OCI-LY3 (cell line): ENCODE results near the gene LRRC4C.

Source experiments
- H2AFZ ChIP-seq: fragments of 200-600, 300-600 bp; shearing (Covaris generic); 2 replicates; pipeline ENCODE4 v1.6.0; 2014; ENCODE audit warnings: antibody characterized with exemption, low read depth, low read length
- H3K27ac ChIP-seq: fragments of 200-600, 300-600 bp; sonication (generic); 2 replicates; pipeline ENCODE4 v1.5.1; 2014; ENCODE audit warnings: mild to moderate bottlenecking, low read length, moderate library complexity, mixed read lengths
- H3K27me3 ChIP-seq: fragments of 200-600, 300-600 bp; sonication (generic); 2 replicates; pipeline ENCODE4 v1.6.1; 2014; ENCODE audit warnings: low read depth, low read length, mixed read lengths
- H3K36me3 ChIP-seq: fragments of 200-600, 300-600 bp; sonication (generic); replicated peaks from 2 replicates; pipeline ENCODE3; 2014; ENCODE audit warnings: low read depth, low read length, mixed read lengths
- H3K4me1 ChIP-seq: fragments of 300-600, 200-600 bp; sonication (generic); 2 replicates; pipeline ENCODE4 v1.6.1; 2014; ENCODE audit warnings: low read length, mixed read lengths
- H3K4me2 ChIP-seq: fragments of 200-600, 300-600 bp; sonication (generic); 2 replicates; pipeline ENCODE4 v1.6.1; 2014; ENCODE audit warnings: low read length, mixed read lengths
- H3K4me3 ChIP-seq: fragments of 300-600, 200-600 bp; sonication (generic); 2 replicates; pipeline ENCODE4 v1.5.1; 2014; ENCODE audit warnings: antibody characterized with exemption, mild to moderate bottlenecking, low read length, moderate library complexity
- H3K79me2 ChIP-seq: fragments of 300-600, 200-600 bp; shearing (Covaris generic); 2 replicates; pipeline ENCODE4 v1.6.1; 2014; ENCODE audit warnings: mild to moderate bottlenecking, low read length, mixed read lengths
- H3K9ac ChIP-seq: fragments of 300-600, 200-600 bp; shearing (Covaris generic); 2 replicates; pipeline ENCODE4 v1.6.0; 2014; ENCODE audit warnings: mild to moderate bottlenecking, low read length, moderate library complexity
- H3K9me3 ChIP-seq: fragments of 200-600, 300-600 bp; shearing (Covaris generic); 2 replicates; pipeline ENCODE4 v1.6.1; 2014; ENCODE audit warnings: low read length, mixed read lengths; ENCODE audit not compliant: insufficient read depth
- H4K20me1 ChIP-seq: fragments of 200-600, 300-600 bp; sonication (generic); 2 replicates; pipeline ENCODE4 v1.6.1; 2016; ENCODE audit warnings: low read length, mixed read lengths; ENCODE audit not compliant: insufficient read depth
- CTCF ChIP-seq: fragments of 200-600, 300-600 bp; sonication (generic); IDR thresholded peaks from 2 replicates; pipeline ENCODE4 v1.5.1; 2014; ENCODE audit warnings: antibody characterized with exemption, low read length, low read depth
- EZH2phosphoT487 ChIP-seq: fragments of 200-600 bp; shearing (Covaris generic); IDR thresholded peaks from 2 replicates; pipeline ENCODE4 v1.6.1; 2018; ENCODE audit warnings: antibody characterized with exemption, mixed run types, low read depth

LRRC4C gene

GRCh38 chr11:40381481-40381880 is 1078.0 kb downstream of the LRRC4C start:
- Histone ChIP-seq H4K20me1 (no peaks in the 10 kb centered on the region), H3K4me2 (no peak overlapping the region), H3K36me3 (no peaks in the 10 kb centered on the region), H3K79me2 (no peaks in the 10 kb centered on the region), H3K9ac (no peak overlapping the region), H3K4me1 (no peaks in the 10 kb centered on the region), H3K27ac (no peak overlapping the region), H3K9me3 (no peaks in the 10 kb centered on the region), H3K4me3 (no peak overlapping the region), H2AFZ (no peak overlapping the region), H3K27me3 (no peaks in the 10 kb centered on the region)
- TF ChIP-seq EZH2phosphoT487: no peak
- no peak for TF ChIP-seq CTCF

DNA sequence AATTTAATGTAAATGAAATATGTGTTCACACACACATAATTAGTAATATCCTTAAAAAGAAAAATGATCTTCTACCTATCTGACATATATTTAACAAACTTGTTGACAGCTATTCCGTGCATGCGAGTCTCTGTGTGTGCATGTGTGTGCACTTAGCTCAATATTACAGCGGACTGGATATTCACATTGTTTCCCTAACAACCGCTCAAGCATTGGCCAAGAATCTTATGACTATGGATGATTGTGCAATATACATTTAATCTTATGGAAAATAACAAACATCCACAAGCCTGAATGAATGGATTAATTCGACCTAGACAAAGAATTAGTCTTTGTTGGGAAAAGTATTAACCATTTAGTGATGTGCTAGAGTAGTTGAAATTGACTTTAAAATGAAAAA is 1078.6 kb downstream of the LRRC4C start:
- no peak overlapping the region for H3K4me2 ChIP-seq
- H3K27ac ChIP-seq: no peak overlapping the region
- no peak overlapping the region for H3K9ac ChIP-seq
- H3K4me1 ChIP-seq: no peaks in the 10 kb centered on the region
- no peaks in the 10 kb centered on the region for H4K20me1 ChIP-seq
- H3K4me3 ChIP-seq: no peak overlapping the region
- no peaks in the 10 kb centered on the region for H3K27me3 ChIP-seq
- no peaks in the 10 kb centered on the region for H3K36me3 ChIP-seq
- no peak for TF ChIP-seq CTCF
- no peak for TF ChIP-seq EZH2phosphoT487
- no peaks in the 10 kb centered on the region for H3K9me3 ChIP-seq
- no peak overlapping the region for H2AFZ ChIP-seq
- H3K79me2 ChIP-seq: no peaks in the 10 kb centered on the region

DNA sequence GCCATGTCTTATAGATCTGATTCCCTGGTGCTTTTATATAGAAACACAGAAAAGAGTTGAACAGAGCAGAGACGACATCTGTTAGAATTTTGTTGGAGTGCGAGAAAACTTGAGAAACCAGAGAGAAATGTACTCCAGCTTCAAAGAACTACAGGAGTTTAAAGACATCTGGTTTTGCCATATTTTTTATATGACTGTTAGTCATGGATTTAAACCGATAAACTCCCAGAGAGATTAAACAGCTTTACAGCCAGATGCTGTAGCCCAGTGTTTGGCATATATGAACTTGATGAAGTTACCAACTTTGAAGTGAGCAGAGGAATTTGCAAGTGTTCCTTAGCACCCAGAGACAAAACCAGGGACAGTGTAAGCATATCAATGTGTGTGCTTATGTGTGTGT is 1083.1 kb downstream of the LRRC4C start:
- Histone ChIP-seq H3K4me3 (no peak overlapping the region), H3K9me3 (no peaks in the 10 kb centered on the region), H3K27me3 (no peaks in the 10 kb centered on the region), H3K4me2 (no peak overlapping the region), H3K79me2 (no peaks in the 10 kb centered on the region), H3K9ac (no peak overlapping the region), H3K4me1 (peaks cover 14% of the 10 kb centered on the region; the same call in 1 of the 2 replicates), H3K36me3 (no peaks in the 10 kb centered on the region), H4K20me1 (no peaks in the 10 kb centered on the region), H2AFZ (no peak overlapping the region), H3K27ac (no peak overlapping the region)
- TF ChIP-seq CTCF (no peak), EZH2phosphoT487 (no peak)

DNA sequence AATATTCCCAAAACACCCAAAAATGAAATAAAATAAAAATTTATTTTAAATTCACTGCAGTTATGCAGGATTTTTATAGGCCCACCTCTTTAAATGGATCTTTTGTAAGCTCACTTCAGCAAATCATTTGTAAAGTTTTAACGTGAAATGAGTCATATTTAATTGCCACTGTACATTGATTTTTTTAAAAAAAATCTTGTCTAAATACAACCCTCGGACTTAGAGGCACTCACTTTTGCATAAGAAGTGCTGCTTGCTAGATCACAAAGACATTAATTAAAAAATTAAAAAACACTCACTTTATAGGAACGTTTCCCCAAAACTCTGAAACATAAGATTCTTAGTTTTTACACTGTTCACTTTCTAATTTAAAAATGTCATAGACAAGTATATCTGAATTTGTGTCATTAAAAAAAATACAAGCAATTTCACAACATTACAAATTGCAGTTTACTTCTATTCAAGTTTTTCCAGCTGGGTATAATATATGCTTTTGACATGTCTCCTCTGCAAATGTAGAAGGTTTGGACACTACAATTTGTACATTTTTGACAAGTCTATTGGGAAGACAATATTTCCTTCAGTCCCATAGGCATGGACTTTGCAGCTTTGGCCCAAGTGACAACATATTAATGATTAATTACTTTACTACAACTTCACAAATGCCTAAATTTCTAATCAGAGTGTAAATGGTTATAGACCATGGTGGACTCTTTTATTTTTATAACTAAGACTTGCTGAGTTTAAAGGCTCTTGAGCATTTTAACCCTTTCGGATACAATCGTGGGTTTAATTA is 1088.4 kb downstream of the LRRC4C start:
- Histone ChIP-seq H2AFZ (no peak overlapping the region), H3K9me3 (no peaks in the 10 kb centered on the region), H4K20me1 (no peaks in the 10 kb centered on the region), H3K27ac (no peak overlapping the region), H3K36me3 (no peaks in the 10 kb centered on the region), H3K9ac (no peak overlapping the region), H3K4me2 (no peak overlapping the region), H3K79me2 (no peaks in the 10 kb centered on the region), H3K27me3 (no peaks in the 10 kb centered on the region), H3K4me1 (peaks cover 14% of the 10 kb centered on the region; the same call in 1 of the 2 replicates), H3K4me3 (no peak overlapping the region)
- TF ChIP-seq CTCF (no peak), EZH2phosphoT487 (no peak)
